HG03460 (cell line): ENCODE measurements around the gene MED15.
"Not testable (repeated sequence)": the region's sequence is repeated elsewhere in the genome, so short reads cannot be mapped to it uniquely, and the experiment has no call there.

Experiments
- ATAC-seq: cut with Tn5 transposase; IDR thresholded peaks from one replicate; pipeline ENCODE4 v1.9.1; 2021; ENCODE audit not compliant: unreplicated experiment

MED15 gene

DNA sequence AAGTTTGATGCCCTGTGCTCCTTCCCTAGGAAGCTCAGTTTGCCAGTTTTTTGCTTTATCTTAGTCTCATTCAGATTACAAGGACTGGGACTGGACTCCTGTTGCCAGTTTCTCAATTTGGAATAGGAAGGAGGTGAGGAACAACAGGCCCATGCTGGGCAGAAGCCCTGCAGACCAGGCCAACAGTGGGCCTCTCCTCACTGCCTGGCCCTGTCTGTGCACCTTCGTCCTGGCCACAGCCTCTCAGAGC lies 23.7 kb downstream of the MED15 start:
- ATAC-seq, result no peak

DNA sequence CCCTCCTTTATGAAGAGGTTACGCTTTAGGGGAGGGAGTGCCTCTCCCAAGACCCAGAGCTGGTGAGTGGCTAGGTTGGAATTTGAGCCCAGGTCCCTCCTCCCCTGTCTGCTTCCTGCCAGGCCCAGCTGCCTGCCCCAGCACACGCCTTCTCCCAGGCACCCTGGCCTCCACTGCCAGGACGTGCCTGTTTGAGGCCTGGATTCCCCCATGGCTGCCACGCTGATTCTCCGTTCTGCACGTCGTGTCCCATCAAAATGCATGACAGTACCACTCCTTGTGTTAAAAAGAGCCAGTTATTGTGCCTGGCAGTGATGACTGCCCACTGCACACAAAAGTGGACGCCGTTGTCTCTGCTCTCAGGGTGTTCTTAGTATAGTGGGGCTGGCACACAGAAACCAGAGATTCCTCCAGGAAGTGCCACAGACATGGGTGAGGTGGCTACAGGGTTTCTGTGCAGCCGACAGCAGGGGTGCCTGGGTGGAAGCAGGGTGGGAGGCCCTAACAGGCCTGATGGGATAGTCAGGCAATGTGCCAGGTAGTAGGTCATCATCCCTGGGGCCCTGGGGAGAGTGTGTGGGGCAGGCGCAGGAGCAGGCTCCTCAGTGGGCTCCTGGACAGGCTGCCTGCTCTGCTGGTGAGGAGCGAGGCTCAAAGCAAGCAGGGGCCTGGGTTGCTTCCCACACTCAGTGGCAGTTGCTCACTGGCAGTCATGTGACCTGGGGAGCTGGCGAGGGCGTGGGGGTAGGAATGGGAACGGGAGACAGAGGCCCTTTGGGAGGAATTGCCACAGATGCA lies 24.2 kb downstream of the MED15 start:
- no peak for ATAC-seq

DNA sequence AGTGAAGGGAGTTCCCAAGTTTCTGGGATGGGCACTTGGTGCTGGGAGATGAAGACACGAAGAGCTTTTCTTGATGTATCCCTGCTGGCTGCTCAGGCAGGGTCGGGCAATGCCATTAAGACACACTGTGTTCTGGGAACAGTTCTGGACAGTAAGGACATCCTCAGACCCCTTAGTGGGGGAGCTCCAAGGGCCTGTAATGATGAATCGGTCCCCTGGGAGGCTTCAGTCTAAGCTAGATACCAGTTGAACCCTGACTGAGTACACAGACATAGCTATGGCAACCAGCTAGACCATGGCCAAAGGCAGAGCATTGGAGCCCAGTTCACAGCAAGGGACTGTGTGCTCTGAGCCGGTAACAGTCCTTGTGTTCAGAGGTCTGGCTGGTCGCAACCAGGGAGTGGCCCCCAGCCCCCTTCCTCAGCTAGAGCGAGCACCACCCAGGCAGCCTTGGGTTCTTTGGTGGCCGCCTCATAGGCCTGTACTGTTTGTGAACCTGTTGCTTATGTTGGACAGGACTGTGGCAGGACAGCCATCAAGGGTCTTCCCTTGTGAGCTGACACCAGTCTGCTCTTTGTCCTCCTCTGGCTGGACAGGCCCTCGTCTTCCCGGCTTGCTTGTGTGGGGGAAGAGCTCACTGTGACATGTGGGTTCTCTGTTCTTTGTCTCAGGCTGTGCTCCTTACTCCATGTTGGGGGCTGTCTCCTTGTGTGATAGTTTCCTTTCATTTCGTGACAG lies 25.0 kb downstream of the MED15 start:
- no peak for ATAC-seq

DNA sequence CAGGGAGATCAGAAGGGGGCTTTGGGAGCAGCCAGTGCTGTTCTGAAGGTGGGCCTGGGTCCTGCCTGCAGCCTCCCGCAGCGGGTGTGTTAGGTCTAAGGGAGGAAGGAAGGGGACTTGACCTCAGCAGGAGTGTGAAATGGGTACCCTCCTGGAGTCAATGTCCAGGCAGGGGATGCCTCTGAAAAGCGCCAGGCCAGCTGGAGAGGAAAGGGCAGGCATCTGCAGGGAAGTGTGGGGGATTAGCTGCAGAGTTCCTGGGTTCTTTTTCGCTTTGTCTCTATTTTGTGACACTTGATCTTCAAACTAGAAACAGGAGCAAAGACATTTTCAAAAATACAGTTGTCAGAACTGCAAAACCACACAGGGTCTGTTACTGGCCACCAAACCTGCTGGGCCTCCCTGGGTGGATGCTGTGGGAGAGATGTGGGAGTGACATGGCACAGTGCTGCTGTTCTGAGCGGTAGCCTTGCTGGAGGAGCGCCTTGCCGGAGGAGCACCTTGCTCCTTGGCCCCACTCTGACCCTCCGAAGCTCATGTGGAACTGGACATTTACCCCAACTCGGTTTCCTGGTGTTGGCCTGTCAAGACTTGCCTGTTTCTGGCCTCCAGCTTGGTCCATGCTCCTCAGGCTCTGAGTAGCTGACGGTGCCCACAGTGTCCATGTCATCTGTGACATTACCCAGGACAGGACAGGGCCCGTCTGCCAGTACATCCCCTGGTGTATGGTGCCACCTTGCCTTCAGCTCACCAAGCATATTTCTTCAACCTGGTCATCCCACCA lies 25.9 kb downstream of the MED15 start:
- no peak for ATAC-seq

DNA sequence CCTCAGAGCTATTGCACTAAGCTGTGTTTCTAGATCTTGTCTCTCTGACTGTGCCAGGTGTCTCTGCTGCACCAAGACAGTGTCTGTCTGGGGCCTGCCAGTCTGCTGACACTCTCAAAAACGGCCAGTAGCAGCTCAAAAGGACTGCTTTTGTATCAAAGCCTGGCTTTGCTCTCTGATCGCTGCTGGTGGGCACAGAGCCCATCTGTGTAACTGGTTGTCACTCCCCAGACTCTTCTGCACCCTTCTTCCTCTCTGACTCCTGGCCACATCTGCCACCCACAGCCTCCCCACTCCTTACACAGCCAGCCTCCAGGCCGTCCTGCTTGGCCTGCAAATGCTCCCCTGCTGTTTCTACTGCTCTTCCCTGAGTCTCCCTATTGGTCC lies 26.5 kb downstream of the MED15 start:
- ATAC-seq, result no peak

DNA sequence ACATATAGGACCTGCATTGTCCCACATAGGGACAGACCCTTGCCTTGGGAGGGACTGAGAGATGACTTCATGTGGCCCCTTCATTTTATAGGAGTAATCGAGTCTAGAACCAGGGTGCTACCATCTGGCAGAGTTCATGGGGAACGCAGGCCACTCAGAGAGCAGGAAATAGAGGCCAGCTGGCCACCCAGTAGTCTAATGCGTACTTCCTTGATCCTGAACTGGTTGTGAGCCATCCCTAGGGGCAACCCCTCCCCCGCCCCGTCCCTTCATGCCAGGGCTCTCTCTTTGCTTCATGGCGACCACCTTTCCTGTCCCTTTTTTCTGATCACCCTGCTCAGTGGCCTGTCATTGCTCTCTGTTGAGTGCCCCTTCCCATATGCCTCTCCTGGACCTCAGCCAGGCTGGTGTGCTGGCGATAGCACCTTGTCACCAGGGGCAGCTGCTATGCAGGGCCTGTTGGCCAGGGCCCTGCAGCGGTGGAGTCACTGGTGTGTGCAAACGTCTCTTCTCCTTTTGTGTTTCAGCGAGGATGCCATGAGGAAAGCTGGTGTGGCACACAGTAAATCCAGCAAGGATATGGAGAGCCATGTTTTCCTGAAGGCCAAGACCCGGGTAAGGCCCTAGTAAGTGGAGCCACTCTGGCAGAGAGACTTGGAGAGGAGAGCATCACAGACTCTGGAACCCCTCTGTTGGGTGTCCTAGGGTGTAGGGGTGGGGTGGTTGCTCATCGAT lies 29.3 kb downstream of the MED15 start:
- ATAC-seq, result no peak

DNA sequence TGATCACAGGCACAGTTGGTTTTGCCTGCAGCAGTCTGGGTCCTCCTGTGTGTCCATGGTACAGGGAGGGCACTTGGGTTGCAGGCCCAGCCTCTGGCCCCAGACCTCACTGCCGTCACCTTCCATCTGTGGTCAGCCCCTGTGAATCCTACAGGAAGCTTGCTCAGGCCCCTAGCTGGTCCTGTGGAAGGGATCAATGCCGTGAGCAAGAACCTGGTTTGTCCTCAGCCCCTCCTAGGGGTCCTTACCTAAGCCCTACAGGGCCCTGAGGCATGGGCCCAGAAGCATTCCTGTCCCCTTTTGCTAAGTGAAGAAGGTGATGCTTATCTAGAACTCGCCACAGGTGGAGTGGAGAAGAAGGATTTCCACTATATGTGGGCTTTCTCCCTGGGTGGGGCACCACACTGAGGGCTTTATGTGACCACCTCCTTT lies 29.9 kb downstream of the MED15 start:
- no peak for ATAC-seq

DNA sequence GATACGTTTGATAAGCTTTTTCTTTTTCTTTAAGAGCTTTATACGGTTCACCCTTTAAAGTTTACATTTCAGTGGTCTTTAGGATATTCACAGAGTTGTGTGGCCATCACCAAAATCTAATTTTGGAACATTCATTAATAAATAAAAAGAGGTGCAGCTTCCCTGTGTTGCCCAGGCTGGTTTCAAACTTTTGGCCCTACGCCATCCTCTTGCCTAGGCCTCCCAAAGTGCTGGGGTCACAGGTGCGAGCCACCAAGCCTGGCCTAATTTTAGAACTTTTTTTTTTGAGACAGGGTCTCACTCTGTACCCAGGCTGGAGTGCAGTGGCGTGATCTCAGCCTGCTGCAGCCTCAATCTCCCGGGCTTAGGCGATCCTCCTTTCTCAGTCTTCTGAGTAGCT lies 30.6 kb downstream of the MED15 start:
- ATAC-seq, result no peak

DNA sequence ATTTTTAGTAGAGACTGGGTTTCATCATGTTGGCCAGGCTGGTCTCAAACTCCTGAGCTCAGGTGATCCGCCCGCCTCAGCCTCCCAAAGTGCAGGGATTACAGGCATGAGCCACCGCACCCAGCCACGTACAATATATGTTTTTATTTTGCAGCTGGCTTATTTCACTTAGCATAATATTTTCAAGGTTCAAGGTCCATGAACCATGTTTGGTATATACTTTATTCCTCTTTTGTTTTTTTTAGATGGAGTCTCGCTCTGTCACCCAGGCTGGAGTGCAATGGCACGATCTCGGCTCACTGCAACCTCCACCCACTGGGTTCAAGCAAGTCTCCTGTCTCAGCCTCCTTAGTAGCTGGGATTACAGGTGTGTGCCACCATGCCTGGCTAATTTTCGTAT lies 31.5 kb downstream of the MED15 start:
- ATAC-seq, result not testable (repeated sequence)

DNA sequence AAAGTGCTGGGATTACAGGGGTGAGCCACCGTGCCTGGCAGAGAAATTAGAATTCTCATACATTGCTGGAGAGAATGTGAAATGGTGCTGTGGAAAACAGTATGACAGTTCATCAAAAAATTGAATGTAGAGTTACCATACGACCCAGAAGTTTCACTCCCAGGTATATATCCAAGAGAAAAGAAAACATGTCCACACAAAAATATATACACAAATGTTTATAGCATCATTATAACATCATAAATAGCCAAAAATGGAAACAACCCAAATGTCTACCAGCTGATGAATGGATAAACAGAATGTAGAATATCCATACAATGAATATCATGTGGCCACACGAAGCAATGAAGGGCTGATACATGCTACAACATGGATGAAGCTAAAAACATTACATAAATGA lies 34.6 kb downstream of the MED15 start:
- ATAC-seq, result no peak

DNA sequence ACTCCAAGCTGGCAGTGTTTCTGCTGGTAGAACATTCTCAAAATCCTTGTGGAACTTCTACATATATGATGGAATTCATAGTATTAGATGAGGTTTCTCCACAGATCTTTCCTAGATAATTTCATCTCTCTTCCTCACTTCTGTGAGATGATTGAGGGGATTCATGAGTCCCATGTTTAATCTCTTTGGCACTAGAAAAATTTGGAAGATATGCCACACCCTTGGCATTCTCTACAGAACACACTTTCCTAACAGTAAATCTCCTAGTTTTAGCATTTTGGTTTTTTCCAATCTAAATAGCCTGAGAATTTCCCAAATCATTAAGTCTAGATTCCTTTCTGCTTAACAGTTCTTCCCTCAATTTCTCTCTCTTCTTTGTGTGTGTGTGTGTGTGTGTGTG lies 35.3 kb downstream of the MED15 start:
- no peak for ATAC-seq

DNA sequence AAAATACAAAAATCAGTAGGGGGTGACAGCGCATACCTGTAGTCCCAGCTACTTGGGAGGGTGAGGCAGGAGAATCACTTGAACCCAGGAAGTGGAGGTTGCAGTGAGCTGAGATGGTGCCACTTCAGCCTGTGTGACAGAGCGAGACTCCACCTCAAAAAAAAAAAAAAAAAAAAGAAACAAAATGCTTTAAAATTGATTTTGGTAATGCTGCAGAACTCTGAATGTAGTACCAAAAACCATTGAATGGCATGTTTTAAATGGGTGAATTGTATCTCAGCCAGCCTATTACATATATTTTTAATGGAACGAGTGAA lies 37.9 kb downstream of the MED15 start:
- ATAC-seq, result not testable (repeated sequence)

DNA sequence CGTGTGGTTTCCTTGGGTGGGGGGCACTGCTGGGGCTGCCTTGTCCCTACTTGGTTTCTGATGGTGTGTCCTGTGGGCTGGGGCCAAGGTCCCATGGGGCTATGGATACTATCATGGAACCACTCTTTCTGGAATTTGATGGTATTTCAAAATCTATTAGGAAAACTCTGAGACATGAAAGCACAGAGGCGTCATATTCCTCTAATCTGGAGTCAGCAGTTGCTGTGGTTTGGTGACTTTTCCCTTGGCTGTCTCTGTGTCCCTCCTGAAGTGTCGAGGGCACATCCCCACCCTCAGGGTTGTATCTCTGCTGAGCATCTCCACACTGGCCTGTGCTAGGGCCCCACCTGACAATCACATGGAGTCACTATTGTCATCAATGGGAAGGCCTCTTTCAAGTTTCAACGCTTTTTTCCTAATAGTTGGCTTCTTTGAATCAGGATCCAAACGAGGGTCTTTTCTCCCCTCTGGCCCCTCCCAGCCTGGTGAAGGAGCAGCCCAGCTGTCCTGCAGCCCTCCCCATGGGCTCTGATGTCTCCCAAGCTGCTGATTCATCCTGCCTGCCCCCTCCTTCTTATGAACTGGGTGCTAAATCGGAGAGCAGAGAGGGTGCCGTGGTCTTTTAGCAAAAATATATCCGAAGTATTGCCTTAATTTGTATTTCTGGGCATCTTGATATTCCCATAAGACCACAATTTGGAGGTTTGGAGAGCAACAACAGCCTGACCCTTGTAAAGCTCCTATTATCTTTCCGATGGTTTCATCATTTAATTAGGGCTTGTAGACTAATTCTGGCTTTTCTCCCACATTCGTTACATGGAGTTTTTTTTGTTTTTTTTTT lies 38.5 kb downstream of the MED15 start:
- ATAC-seq, result no peak

DNA sequence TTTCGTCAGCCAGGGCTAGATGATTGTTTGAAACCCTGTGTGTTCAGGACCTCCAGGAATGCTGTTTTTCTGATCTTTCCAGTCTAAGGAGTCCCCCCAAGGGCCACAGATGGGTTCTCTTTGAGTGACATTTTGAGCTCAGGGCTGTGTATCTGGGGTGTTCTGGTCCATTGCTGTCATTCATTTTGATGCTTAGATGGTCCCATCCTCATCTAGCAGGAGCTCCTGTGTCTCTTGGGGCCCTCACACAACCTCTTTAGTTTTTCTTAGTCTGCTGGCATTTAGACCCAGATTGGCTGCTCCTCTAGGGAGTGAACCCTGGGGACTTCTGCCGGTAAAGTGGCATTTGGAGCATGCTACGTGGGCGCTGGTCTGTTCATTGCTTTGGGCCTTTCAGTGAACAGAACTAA lies 39.1 kb downstream of the MED15 start:
- no peak for ATAC-seq

DNA sequence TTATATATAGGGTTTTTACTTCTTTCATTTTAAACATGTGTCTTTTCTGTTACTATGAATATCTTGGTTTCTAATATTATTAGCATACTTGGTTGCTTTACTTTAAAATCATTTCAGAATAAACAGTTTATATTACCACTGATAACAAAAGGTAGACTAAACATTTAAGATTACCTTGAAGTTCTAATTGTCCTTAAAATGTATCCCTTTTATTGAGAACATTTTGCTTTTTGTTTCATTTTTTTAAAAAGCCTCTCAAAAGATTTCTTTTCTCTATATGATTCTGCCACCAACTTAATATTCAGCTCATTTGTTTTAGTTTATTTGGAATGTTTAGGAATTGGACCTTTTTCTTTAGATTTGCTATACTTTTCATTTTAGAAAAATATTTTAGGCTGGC lies 39.6 kb downstream of the MED15 start:
- no peak for ATAC-seq

DNA sequence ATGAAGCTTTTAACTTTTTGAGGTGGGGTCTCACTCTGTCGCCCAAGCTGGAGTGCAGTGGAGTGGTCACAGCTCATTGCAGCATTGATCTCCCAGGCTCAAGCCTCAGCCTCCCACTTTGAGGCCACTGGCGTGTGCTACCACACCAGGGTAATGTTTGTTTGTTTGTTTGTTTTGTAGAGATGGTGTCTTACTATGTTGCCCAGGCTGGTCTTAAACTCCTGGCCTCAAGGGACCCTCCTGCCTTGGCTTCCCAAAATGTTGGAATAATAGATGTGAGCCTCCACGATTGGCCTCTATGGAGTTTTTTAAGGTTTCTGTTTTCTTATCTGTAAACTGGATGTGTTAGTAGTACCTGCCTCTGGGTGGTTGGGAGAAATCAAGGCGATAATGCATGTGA lies 41.4 kb downstream of the MED15 start:
- no peak for ATAC-seq

DNA sequence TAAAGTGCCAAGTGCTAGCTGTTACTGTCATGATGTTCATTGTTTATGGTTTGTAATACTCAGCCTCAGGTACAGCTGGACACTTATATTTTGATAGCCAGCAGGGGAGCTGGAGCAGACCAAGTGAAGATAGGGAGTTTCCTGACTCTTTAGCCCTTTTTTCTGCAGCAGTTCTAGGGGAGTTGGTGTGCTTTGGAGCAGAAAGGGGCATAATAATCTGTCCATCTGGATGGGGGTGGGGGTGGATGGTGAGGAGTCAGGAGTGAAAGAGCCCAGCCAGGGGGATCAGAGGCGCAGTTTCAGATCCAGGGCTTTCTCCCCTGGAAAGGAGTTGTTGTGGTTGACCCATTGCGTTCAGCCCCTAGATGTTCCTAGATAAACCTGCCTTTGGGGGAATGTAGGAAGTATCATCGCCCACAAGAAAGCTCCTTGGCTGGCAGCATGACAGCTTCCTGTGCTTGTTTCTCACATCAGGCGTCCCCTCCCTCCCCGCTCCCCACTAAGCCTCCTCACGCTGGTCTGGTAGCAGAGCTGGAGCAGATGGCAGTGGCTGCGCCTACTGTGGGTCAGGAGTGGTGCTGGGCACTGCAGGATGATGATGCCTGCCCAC lies 41.9 kb downstream of the MED15 start:
- no peak for ATAC-seq

DNA sequence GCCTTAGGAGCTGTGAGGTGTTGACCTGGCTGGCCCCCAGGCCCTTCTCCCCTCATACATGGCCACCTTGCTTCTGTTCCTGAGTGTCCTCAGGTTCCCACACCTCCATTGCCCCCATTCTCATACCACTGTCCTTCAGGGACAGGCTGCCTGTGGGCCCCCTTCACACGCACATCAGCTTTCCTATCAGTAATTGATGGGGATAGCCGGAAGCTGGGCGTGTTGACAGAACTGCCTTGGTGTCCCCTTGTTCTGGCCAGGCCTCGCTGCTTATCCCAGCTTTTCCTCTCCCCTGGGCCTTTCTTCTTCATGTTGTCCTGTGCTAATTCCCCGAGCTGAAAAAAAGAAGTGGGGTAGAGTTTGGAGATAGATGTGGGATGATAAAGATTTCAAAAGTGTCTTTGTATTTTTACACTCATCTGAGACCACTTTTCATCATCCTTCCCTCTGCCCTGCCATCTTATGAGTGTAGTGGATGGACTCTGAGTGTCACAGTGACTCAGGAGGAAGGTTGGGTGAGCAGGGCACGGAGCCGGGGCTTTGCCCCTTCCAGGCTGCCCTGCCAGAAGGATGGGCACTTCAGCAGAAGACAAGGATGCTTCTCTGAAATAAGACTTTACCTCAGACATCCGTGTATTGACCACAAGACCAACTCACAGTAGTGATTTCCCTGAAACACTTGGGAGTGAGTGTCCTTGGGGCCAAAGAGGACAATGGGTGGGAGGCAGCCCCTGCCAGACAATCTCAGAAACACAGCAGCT lies 42.8 kb downstream of the MED15 start:
- ATAC-seq, result no peak
